CD4-positive, alpha-beta memory T cell (primary cell): ENCODE results near the gene ANTXRL. TPM values are rescaled to one million over a fixed set of nuclear protein-coding genes. Genes with fewer than 3 reads are reported as not detected.
"Not testable (repeated sequence)": the region's sequence is repeated elsewhere in the genome, so short reads cannot be mapped to it uniquely, and the experiment has no call there.

Experiments
- CTCF ChIA-PET: fragments of 350-600 bp; sonication (Branson Sonifier 250); formaldehyde crosslinking; loops from one replicate; lab custom pipeline; 2021; ENCODE audit warnings: inconsistent platforms; ENCODE audit not compliant: partially characterized antibody; lab: Charles Lee
- POLR2A ChIA-PET: fragments of 350-600 bp; sonication (Branson Sonifier 250); formaldehyde crosslinking; loops from one replicate; lab custom pipeline; 2021; ENCODE audit not compliant: partially characterized antibody; lab: Charles Lee
- DNase-seq, 5 donors: peaks; one replicate each; pipeline versions ENCODE4 v3.0.0 to v3.0.0-alpha.2; 2020 to 2022; ENCODE audit warnings: mixed read lengths in 1 of 5
- H3K27ac ChIP-seq: one replicate; pipeline ENCODE4 v1.7.0; 2013; ENCODE audit warnings: low read depth, low read length
- H3K27me3 ChIP-seq: 2 replicates; pipeline ENCODE4 v1.7.0; 2013; ENCODE audit warnings: mild to moderate bottlenecking, low read length, moderate library complexity; ENCODE audit not compliant: insufficient read depth
- H3K36me3 ChIP-seq: 2 replicates; pipeline ENCODE4 v1.7.0; 2013; ENCODE audit warnings: mild to moderate bottlenecking, low read length, moderate library complexity; ENCODE audit not compliant: insufficient read depth
- H3K4me1 ChIP-seq: 2 replicates; pipeline ENCODE4 v1.7.0; 2013; ENCODE audit warnings: mild to moderate bottlenecking, low read length, moderate library complexity; ENCODE audit not compliant: insufficient read depth
- H3K4me3 ChIP-seq, 2 donors: one replicate each; pipeline ENCODE4 v1.7.0; 2013; ENCODE audit warnings: low read length in 2 of 2, mild to moderate bottlenecking in 1 of 2
- H3K9me3 ChIP-seq, 2 donors: one replicate each; pipeline ENCODE4 v1.7.0; 2013; ENCODE audit warnings: low read length in 2 of 2, control low read depth in 1 of 2; ENCODE audit not compliant: control insufficient read depth in 1 of 2
- H3K27ac Mint-ChIP-seq, 7 donors: one replicate each; pipeline ENCODE4 v1.8.0; 2020 to 2021; ENCODE audit warnings: mixed read lengths in 7 of 7, mild to moderate bottlenecking in 6 of 7, inconsistent platforms in 3 of 7, moderate library complexity in 3 of 7
- H3K27me3 Mint-ChIP-seq, 2 donors: one replicate each; pipeline ENCODE4 v1.8.0; 2020 to 2021; ENCODE audit warnings: mixed read lengths in 2 of 2
- H3K36me3 Mint-ChIP-seq, 2 donors: one replicate each; pipeline ENCODE4 v1.8.0; 2020 to 2021; ENCODE audit warnings: mixed read lengths in 2 of 2, inconsistent platforms in 1 of 2, mild to moderate bottlenecking in 1 of 2
- H3K4me1 Mint-ChIP-seq, 4 donors: one replicate each; pipeline ENCODE4 v1.8.0; 2020 to 2021; ENCODE audit warnings: mixed read lengths in 4 of 4, mild to moderate bottlenecking in 1 of 4
- H3K4me3 Mint-ChIP-seq, 8 donors: one replicate each; pipeline ENCODE4 v1.8.0; 2020 to 2021; ENCODE audit warnings: mixed read lengths in 8 of 8, mild to moderate bottlenecking in 7 of 8, moderate library complexity in 6 of 8, inconsistent platforms in 3 of 8
- H3K9me3 Mint-ChIP-seq, 8 donors: one replicate each; pipeline ENCODE4 v1.8.0; 2020 to 2021; ENCODE audit warnings: mixed read lengths in 8 of 8, mild to moderate bottlenecking in 5 of 8, inconsistent platforms in 3 of 8, moderate library complexity in 1 of 8
- intact Hi-C: fragments of 100-400 bp; cut with micrococcal nuclease; formaldehyde crosslinking; loops from one replicate; pipeline ENCODE4 v1.15.1; 2023
- polyA plus RNA-seq, 2 donors: library from polyadenylated mRNA; unstranded; fragments of 300-500 nt; fragmentation: Illumina TruSeq; gene quantifications; one replicate each; pipeline ENCODE4 v1.2.3, GENCODE V29; 2021
- total RNA-seq, 2 experiments: library from RNA; stranded (reverse); gene quantifications; one replicate each; pipeline ENCODE4 v1.2.3, GENCODE V29; 2021

The ANTXRL gene
- total and polyA plus RNA-seq, 4 experiments from 2014 or later = not detected

DNA sequence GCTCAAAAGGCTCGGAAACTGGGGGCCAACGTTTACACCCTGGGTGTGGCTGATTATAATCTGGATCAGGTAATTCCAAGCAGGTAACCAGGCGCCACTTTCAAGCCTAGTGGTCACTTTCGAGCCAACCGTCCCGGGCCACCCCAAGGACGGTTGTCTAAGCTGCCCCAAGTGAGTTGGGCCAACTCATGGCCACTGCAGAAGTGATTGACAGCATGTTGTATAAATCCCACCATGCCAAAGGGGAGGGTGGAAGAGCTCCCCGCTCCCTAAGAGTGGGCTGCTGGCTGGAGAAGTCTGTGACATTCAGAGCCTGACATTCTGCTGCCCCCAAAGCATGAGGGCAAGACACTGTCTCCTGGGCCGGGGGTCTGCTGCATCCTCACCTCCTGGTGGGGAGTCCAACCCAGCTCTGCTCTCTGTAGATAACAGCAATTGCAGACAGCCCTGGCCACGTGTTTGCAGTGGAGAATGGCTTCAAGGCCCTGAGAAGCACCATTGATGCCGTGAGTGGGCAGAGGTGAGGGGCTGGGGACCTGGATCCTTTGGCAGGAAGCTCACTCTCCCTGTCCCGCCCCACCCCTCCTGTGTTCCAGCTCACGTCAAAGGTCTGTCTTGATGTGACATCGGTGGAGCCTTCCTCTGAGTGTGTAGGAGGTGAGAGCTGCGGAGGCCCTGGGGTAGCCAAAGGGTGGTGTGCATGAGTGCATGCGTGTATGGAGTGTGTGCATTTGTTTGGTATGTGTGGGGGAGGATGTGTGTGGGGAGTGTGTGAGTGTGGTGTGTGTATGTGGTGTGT, 10.8 kb downstream of the ANTXRL start:
- peak in 1 of 5 donors; percentile 9 for DNase-seq
- Mint-ChIP-seq H3K36me3 (no peaks in the 10 kb centered on the region), H3K27me3 (no peaks in the 10 kb centered on the region), H3K27ac (peak overlapping the region in 4 of 7 donors; percentile 19 to 82 (median 65)), H3K9me3 (no peaks in the 10 kb centered on the region), H3K4me3 (peak overlapping the region; percentile 31 to 94 (median 83)), H3K4me1 (peaks cover 12 to 22% (median 18%) of the 10 kb centered on the region in 4 donors)
- Histone ChIP-seq H3K4me3 (no peak overlapping the region), H3K27me3 (no peaks in the 10 kb centered on the region), H3K36me3 (no peaks in the 10 kb centered on the region), H3K4me1 (peaks cover 18% of the 10 kb centered on the region), H3K27ac (no peak overlapping the region), H3K9me3 (no peaks in the 10 kb centered on the region)
- ChIA-PET CTCF (no interaction called here), POLR2A (interaction anchor here (0.6 to 1.0 kb wide), 2 partner anchors 29 to 63 kb away, joined by 3 read pairs; no protein-coding TSS in a partner anchor)
- intact Hi-C loops = no loop called here

DNA sequence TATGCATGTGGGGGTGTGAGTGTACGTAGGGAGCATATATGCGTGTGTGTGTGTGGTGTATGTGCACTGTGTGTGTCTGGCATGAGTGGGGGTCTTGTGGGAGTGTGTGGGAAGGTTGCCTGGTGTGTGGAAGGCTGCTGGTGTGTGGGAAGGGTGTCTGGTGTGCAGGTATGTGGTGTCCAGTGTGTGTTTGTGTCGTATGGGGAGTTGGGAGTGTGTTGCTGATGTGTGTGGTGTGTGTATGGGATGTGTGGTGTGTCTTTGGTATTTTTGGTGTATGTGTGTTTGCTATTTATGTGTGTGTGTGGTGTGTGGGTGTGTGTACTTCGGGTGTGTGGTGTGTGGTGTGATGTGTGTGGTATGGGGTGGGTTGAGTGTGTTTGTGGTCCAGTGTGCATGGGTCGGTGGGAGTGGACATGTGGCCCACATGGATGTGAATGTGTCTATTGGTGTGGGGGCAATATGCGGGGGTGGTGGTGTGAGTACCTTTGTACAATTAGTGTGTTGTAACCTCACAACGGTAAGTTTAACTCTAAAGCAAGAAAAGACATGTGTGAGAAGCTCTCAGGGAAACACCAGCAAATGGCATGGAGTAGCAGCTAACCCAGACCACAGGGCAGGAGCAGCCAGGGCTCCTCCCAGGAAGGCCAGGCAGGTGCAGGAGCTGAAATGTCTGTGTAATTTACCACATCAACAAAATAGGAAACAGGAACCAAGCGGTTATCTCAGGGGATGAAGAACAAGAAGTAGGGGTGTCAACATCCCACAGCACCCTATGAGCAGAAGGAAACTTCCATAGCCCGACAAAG, 11.9 kb downstream of the ANTXRL start:
- CTCF ChIA-PET = no interaction called here
- peaks cover 12 to 22% (median 16%) of the 10 kb centered on the region in 4 donors for H3K4me1 Mint-ChIP-seq
- H3K9me3 ChIP-seq = no peaks in the 10 kb centered on the region
- peak overlapping the region in 5 of 7 donors; percentile 6 to 92 (median 60) for H3K27ac Mint-ChIP-seq
- no peaks in the 10 kb centered on the region for H3K36me3 ChIP-seq
- no peaks in the 10 kb centered on the region for H3K9me3 Mint-ChIP-seq
- DNase-seq = peak in 2 of 5 donors; percentile 14 to 16
- no peaks in the 10 kb centered on the region for H3K36me3 Mint-ChIP-seq
- H3K27ac ChIP-seq = no peak overlapping the region
- H3K4me1 ChIP-seq = peaks cover 18% of the 10 kb centered on the region
- no peaks in the 10 kb centered on the region for H3K27me3 ChIP-seq
- H3K4me3 ChIP-seq = no peak overlapping the region
- POLR2A ChIA-PET = interaction anchor here (0.7 to 1.3 kb wide), 3 partner anchors 14 to 30 kb away, joined by 3 to 4 read pairs (median 3); no protein-coding TSS in a partner anchor
- no peaks in the 10 kb centered on the region for H3K27me3 Mint-ChIP-seq
- intact Hi-C loops = no loop called here
- H3K4me3 Mint-ChIP-seq = peak overlapping the region in 6 of 8 donors; percentile 2 to 79 (median 44)

DNA sequence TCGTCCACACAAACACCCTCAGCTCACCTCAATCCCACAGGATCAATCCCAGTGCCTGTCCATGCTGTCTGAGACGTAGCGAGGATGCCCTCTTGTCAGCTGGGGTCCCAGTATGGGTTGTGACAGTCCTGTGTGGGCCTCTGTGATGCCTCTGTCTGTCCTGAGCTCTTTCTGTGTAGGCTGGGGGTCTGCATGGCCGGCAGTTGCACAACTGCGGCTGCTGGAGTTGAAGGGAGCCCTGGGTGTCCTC, 12.4 kb downstream of the ANTXRL start:
- Mint-ChIP-seq H3K4me3 (peak overlapping the region in 3 of 8 donors; percentile 29 to 79 (median 52)), H3K4me1 (peaks cover 12 to 22% (median 16%) of the 10 kb centered on the region in 4 donors), H3K36me3 (no peaks in the 10 kb centered on the region), H3K27ac (peak overlapping the region in 2 of 7 donors; percentile 6 to 71), H3K27me3 (no peaks in the 10 kb centered on the region), H3K9me3 (no peaks in the 10 kb centered on the region)
- no peak for DNase-seq
- POLR2A ChIA-PET = interaction anchor here (0.7 to 1.3 kb wide), 2 partner anchors 14 to 30 kb away, joined by 3 to 4 read pairs; no protein-coding TSS in a partner anchor
- Histone ChIP-seq H3K4me1 (peaks cover 18% of the 10 kb centered on the region), H3K9me3 (no peaks in the 10 kb centered on the region), H3K27ac (no peak overlapping the region), H3K4me3 (no peak overlapping the region), H3K36me3 (no peaks in the 10 kb centered on the region), H3K27me3 (no peaks in the 10 kb centered on the region)
- intact Hi-C loops = no loop called here
- CTCF ChIA-PET = interaction anchor here (0.8 kb wide), 1 partner anchor 70 kb away, joined by 4 read pairs; no protein-coding TSS in a partner anchor

DNA sequence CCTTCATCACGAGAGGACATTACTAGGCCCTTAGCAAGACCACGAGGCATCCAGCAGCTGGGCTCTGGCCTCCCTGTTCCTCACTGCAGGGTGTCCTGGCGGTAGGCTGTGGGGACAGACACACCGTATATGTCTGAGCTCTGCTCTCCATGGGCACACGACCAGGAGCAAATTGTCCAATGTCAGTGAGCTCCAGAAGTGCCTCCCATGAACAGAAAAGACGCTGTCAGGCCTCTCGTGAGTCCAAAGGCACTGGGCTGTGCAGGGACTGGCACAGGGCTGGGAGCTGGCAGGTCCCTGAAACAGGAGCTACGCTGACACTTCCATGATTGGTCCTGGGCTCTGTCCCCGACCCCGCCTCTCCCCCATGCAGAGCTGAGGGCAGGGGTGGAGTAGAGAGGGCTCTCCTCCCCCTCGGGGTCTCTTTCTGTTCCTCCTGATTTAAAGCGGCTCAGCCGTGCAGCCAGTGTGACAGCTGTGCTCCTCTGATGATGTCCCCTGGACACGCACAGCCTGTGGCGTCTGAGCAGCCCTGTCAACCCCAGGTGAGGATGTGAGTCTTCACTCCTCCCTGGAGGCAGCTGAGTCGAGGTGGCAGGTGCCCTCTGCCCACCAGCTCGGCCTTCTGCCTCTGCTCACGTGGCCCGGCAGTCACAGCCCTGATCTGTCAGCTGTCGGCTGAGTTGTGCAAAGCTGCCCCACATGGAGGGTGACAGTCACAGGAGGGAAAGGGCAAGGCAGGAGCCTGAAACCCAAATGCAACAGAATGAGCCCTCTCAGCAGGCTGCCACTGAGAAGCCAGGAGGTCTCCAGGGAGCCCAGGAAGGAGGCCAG, 13.0 kb downstream of the ANTXRL start:
- Histone ChIP-seq H3K27me3 (no peaks in the 10 kb centered on the region), H3K4me3 (no peak overlapping the region), H3K9me3 (no peaks in the 10 kb centered on the region), H3K27ac (no peak overlapping the region), H3K36me3 (no peaks in the 10 kb centered on the region), H3K4me1 (peaks cover 18% of the 10 kb centered on the region)
- ChIA-PET POLR2A (interaction anchor here (0.7 to 1.3 kb wide), 2 partner anchors 15 to 30 kb away, joined by 3 to 4 read pairs; no protein-coding TSS in a partner anchor), CTCF (interaction anchor here (0.8 kb wide), 1 partner anchor 71 kb away, joined by 4 read pairs; no protein-coding TSS in a partner anchor)
- intact Hi-C loops = no loop called here
- Mint-ChIP-seq H3K27ac (no peak overlapping the region), H3K4me1 (peaks cover 12 to 22% (median 16%) of the 10 kb centered on the region in 4 donors), H3K4me3 (peak overlapping the region in 2 of 8 donors; percentile 49 to 79), H3K27me3 (no peaks in the 10 kb centered on the region), H3K9me3 (no peaks in the 10 kb centered on the region), H3K36me3 (no peaks in the 10 kb centered on the region)
- DNase-seq = no peak

DNA sequence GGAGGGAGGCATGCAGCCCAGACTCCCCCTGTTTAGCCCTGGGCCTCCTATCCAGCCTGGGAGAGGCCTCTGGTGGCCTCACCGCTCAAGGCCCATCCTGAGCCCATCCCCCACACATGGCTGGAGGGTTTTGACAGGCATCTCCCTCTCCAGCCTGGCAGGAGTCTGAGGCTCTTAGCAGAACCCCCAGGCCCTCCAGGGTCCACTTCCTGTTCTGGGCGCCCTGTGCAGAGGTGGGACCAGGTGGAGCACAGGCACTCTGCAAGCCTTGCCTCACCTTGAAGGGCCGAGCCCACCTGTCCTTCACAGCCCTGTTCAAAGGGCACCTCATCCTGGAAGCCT, 13.5 kb downstream of the ANTXRL start:
- H3K9me3 ChIP-seq, H3K36me3 ChIP-seq, DNase-seq, H3K27me3 Mint-ChIP-seq, H3K27me3 ChIP-seq, H3K4me3 ChIP-seq, intact Hi-C loops, H3K36me3 Mint-ChIP-seq, H3K4me3 Mint-ChIP-seq, CTCF ChIA-PET, H3K9me3 Mint-ChIP-seq, H3K27ac ChIP-seq: not testable (repeated sequence)
- POLR2A ChIA-PET = interaction anchor here (1.3 kb wide), 1 partner anchor 16 kb away, joined by 4 read pairs; no protein-coding TSS in a partner anchor
- H3K4me1 ChIP-seq = peaks cover 18% of the 10 kb centered on the region
- Mint-ChIP-seq H3K4me1 (peaks cover 12 to 22% (median 16%) of the 10 kb centered on the region in 4 donors), H3K27ac (peak overlapping the region in 1 of 7 donors; percentile 65)

DNA sequence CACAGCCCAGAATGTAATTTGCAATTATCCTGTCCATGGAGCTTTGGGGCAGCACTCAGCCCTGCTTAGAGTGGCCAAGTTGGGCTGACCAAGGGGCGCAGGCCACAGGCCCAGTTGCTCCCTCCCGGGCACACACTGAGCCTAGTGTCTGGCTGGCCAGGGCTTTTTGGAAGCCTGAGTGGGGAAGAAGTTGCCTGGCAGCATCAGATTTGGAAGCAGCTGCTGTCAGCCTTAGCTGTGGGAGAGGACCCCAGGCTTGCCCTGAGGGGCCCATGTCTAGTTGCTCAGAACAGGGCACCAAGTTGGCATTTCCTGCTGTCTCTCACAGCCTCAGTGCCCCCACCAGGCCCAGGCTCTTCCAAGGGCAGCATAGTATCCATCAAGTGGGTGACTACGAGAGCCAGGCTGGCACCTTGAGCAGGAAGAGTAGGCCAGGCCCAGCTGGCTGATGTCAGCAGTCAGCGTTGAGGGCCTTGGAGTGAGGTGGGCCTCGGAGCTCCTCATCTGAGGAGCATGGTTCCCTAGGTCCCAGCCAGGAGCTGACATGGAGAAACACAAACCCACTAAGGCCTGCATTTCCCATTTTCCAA, 14.4 kb downstream of the ANTXRL start:
- no peaks in the 10 kb centered on the region for H3K36me3 Mint-ChIP-seq
- no peak for DNase-seq
- ChIA-PET CTCF (no interaction called here), POLR2A (no interaction called here)
- Histone ChIP-seq H3K36me3 (no peaks in the 10 kb centered on the region), H3K9me3 (no peaks in the 10 kb centered on the region), H3K27ac (no peak overlapping the region), H3K4me1 (peaks cover 18% of the 10 kb centered on the region), H3K4me3 (no peak overlapping the region), H3K27me3 (no peaks in the 10 kb centered on the region)
- no peaks in the 10 kb centered on the region for H3K27me3 Mint-ChIP-seq
- no peak overlapping the region for H3K4me3 Mint-ChIP-seq
- no peaks in the 10 kb centered on the region for H3K9me3 Mint-ChIP-seq
- intact Hi-C loops = no loop called here
- H3K27ac Mint-ChIP-seq = no peak overlapping the region
- H3K4me1 Mint-ChIP-seq = peaks cover 12 to 22% (median 16%) of the 10 kb centered on the region in 4 donors
